AG04450 (cell line): Measurements from ENCODE around the gene VPS13D. TPM values are rescaled to one million over a fixed set of nuclear protein-coding genes. Genes with fewer than 3 reads are reported as not detected.

ENCODE experiments used
- CTCF ChIA-PET: fragments of 300-600, 350-600 bp; formaldehyde crosslinking; extraction: SDS; loops from one replicate; lab custom pipeline; 2022; ENCODE audit warnings: antibody characterized with exemption, inconsistent platforms; lab: Charles Lee
- POLR2A ChIA-PET: fragments of 350-600 bp; formaldehyde crosslinking; extraction: SDS; loops from one replicate; lab custom pipeline; 2021; ENCODE audit warnings: antibody characterized with exemption, inconsistent platforms; lab: Yijun Ruan, JAX
- DNase-seq: peaks from one replicate; pipeline ENCODE4 v3.0.0-alpha.2; 2011; ENCODE audit warnings: low read depth, low spot score
- H3K27ac ChIP-seq: one replicate; pipeline ENCODE4 v1.5.1; 2012; ENCODE audit warnings: low read depth, low read length, control low read depth
- H3K27me3 ChIP-seq: one replicate; pipeline ENCODE4 v1.6.0; 2012; ENCODE audit warnings: low read length; ENCODE audit not compliant: control insufficient read depth, insufficient read depth
- H3K4me3 ChIP-seq: 2 replicates; pipeline ENCODE4 v1.5.1; 2011; ENCODE audit warnings: mild to moderate bottlenecking, low read depth, low read length, control low read depth
- H3K9me3 ChIP-seq: 2 replicates; pipeline ENCODE4 v1.5.1; 2012; ENCODE audit warnings: low read length; ENCODE audit not compliant: control insufficient read depth, insufficient read depth
- CTCF ChIP-seq: IDR thresholded peaks from 2 replicates; pipeline ENCODE4 v1.5.1; 2011; ENCODE audit warnings: low read depth, low read length, control low read depth, inconsistent platforms
- polyA plus RNA-seq: library from polyadenylated mRNA; depleted of rRNA; stranded (reverse); fragments of >200 nt; gene quantifications from 2 replicates; pipeline ENCODE4 v1.2.3, GENCODE V29; 2011

Gene VPS13D
- polyA plus RNA-seq, 1 experiment: 18.3 TPM

- CTCF ChIA-PET: interaction anchor here (1.3 to 6.1 kb wide), 2 partner anchors 13 to 73 kb away, joined by 7 to 36 read pairs; no protein-coding TSS in a partner anchor
- POLR2A ChIA-PET: interaction anchor here (0.8 kb wide), 1 partner anchor 73 kb away, joined by 6 read pairs; no protein-coding TSS in a partner anchor
- Histone ChIP-seq H3K27me3 (no peaks in the 10 kb centered on the region), H3K9me3 (no peaks in the 10 kb centered on the region), H3K4me3 (no peak overlapping the region), H3K27ac (no peak overlapping the region)
- DNase-seq: no peak
- TF ChIP-seq CTCF: no peak
These were observed 32.3 kb upstream of the VPS13D start for GRCh38 chr1:12197483-12197880.

GRCh38 chr1:12200208-12200607 lies 29.6 kb upstream of the VPS13D start:
- H3K27me3 ChIP-seq: no peaks in the 10 kb centered on the region
- no peaks in the 10 kb centered on the region for H3K9me3 ChIP-seq
- no peak overlapping the region for H3K4me3 ChIP-seq
- no peak for DNase-seq
- no peak overlapping the region for H3K27ac ChIP-seq
- CTCF ChIA-PET: interaction anchor here (1.2 to 6.1 kb wide), 4 partner anchors 8 to 93 kb away, joined by 3 to 36 read pairs (median 5); no protein-coding TSS in a partner anchor
- POLR2A ChIA-PET: interaction anchor here (0.8 to 1.1 kb wide), 2 partner anchors 8 to 50 kb away, joined by 3 read pairs; no protein-coding TSS in a partner anchor
- no peak for TF ChIP-seq CTCF

- no peaks in the 10 kb centered on the region for H3K9me3 ChIP-seq
- ChIA-PET CTCF (interaction anchor here (1.3 to 3.1 kb wide), 2 partner anchors 8 to 77 kb away, joined by 3 to 20 read pairs; no protein-coding TSS in a partner anchor), POLR2A (interaction anchor here (1.2 kb wide), 1 partner anchor 77 kb away, joined by 3 read pairs; no protein-coding TSS in a partner anchor)
- H3K27ac ChIP-seq: no peak overlapping the region
- no peak for TF ChIP-seq CTCF
- no peak for DNase-seq
- no peaks in the 10 kb centered on the region for H3K27me3 ChIP-seq
- H3K4me3 ChIP-seq: no peak overlapping the region
These were observed 28.3 kb upstream of the VPS13D start for GRCh38 chr1:12201352-12202189.

GRCh38 chr1:12202190-12202497 lies 27.7 kb upstream of the VPS13D start:
- no peak overlapping the region for H3K4me3 ChIP-seq
- no peak for DNase-seq
- ChIA-PET POLR2A (interaction anchor here (0.6 to 1.2 kb wide), 2 partner anchors 77 to 396 kb away, joined by 3 read pairs; no protein-coding TSS in a partner anchor), CTCF (interaction anchor here (3.1 kb wide), 1 partner anchor 77 kb away, joined by 20 read pairs; no protein-coding TSS in a partner anchor)
- H3K9me3 ChIP-seq: no peaks in the 10 kb centered on the region
- no peak overlapping the region for H3K27ac ChIP-seq
- TF ChIP-seq CTCF: no peak
- H3K27me3 ChIP-seq: no peaks in the 10 kb centered on the region

- Histone ChIP-seq H3K9me3 (no peaks in the 10 kb centered on the region), H3K27ac (no peak overlapping the region), H3K27me3 (no peaks in the 10 kb centered on the region), H3K4me3 (no peak overlapping the region)
- no peak for TF ChIP-seq CTCF
- CTCF ChIA-PET: interaction anchor here (3.1 kb wide), 1 partner anchor 78 kb away, joined by 20 read pairs; no protein-coding TSS in a partner anchor
- POLR2A ChIA-PET: interaction anchor here (0.6 to 1.2 kb wide), 2 partner anchors 78 to 396 kb away, joined by 3 read pairs; no protein-coding TSS in a partner anchor
- no peak for DNase-seq
These were observed 27.3 kb upstream of the VPS13D start for GRCh38 chr1:12202577-12202976.
